Suprapubic skin (tissue), 4 donors: ENCODE measurements around the gene ERC2. TPM values are rescaled to one million over a fixed set of nuclear protein-coding genes. Genes with fewer than 3 reads are reported as not detected.

Experiments used
- DNase-seq, 2 donors: peaks; one replicate each; pipeline ENCODE4 v3.0.0-alpha.2; 2019; ENCODE audit warnings: low spot score in 2 of 2
- H3K27ac ChIP-seq: fragments of 200-600 bp; sonication (generic); one replicate; pipeline ENCODE4 v1.5.1; 2019
- H3K27me3 ChIP-seq: fragments of 200-600 bp; sonication (generic); one replicate; pipeline ENCODE4 v1.5.1; 2019
- H3K36me3 ChIP-seq: fragments of 200-600 bp; sonication (generic); one replicate; pipeline ENCODE4 v1.5.1; 2019
- H3K4me1 ChIP-seq: fragments of 200-600 bp; sonication (generic); one replicate; pipeline ENCODE4 v1.5.1; 2019
- H3K4me3 ChIP-seq: fragments of 200-600 bp; sonication (generic); one replicate; pipeline ENCODE4 v1.5.1; 2019; ENCODE audit warnings: mild to moderate bottlenecking
- H3K9me3 ChIP-seq: fragments of 200-600 bp; sonication (generic); one replicate; pipeline ENCODE4 v1.5.1; 2019
- EP300 ChIP-seq: sonication (generic); formaldehyde crosslinking; IDR thresholded peaks from one replicate; pipeline ENCODE4 v1.6.1; 2017; ENCODE audit warnings: antibody characterized with exemption
- POLR2A ChIP-seq, 2 donors: fragments of 450-650 bp; IDR thresholded peaks; one replicate each; pipeline ENCODE4 v1.6.1; 2017; ENCODE audit warnings: antibody characterized with exemption in 2 of 2, mild to moderate bottlenecking in 2 of 2, moderate library complexity in 2 of 2
- POLR2AphosphoS5 ChIP-seq, 3 donors: sonication (generic); formaldehyde crosslinking; IDR thresholded peaks; one replicate each; pipeline ENCODE4 v1.6.1; 2017; ENCODE audit warnings: antibody characterized with exemption in 3 of 3
- WGBS: methylation state at CpG from one replicate; pipeline ENCODE4 v1.1.5; 2018; 5-methylcytosine and 5-hydroxymethylcytosine counted together
- total RNA-seq, 4 donors: library from RNA; depleted of rRNA; stranded (reverse); fragments of >200 nt; gene quantifications; one replicate each; pipeline ENCODE4 v1.1.0, GENCODE V29; 2016
- TF ChIP-seq, protein P1 (sequence below), 2 donors: fragments of 200-600 bp in 1 of 2; fragments of 450-650 bp in 1 of 2; sonication (generic) in 1 of 2; IDR thresholded peaks; one replicate each; pipeline ENCODE4 v1.5.1; 2016 to 2019; ENCODE audit warnings: antibody characterized with exemption in 2 of 2, mild to moderate bottlenecking in 1 of 2, moderate library complexity in 1 of 2

ERC2 gene
- total RNA-seq, 4 donors from 2014 or later: 0.21 TPM; not detected in 3

DNA sequence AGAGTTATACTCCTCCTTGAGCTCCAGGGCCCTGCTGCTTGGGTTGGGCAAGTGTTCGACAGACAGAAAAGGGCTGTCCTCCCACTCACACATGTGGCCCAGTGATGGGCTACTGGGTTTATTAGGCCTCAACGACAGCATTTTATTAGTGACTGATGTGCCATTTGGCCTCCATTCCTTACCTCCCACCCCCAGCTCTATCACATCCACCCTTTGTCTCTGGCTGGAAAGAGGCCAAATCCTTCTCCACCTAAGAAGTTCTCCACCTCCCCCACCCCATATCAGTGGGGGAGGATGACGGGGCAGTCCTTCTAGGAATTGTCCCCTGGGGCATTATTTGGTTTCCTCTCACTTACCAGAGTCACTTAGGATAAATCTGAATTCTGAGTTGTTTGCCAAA lies 924.0 kb downstream of the ERC2 start:
- WGBS: 31% methylated on average over 3 of the region's 3 CpGs
- no peaks in the 10 kb centered on the region for H3K36me3 ChIP-seq
- H3K4me1 ChIP-seq: no peaks in the 10 kb centered on the region

DNA sequence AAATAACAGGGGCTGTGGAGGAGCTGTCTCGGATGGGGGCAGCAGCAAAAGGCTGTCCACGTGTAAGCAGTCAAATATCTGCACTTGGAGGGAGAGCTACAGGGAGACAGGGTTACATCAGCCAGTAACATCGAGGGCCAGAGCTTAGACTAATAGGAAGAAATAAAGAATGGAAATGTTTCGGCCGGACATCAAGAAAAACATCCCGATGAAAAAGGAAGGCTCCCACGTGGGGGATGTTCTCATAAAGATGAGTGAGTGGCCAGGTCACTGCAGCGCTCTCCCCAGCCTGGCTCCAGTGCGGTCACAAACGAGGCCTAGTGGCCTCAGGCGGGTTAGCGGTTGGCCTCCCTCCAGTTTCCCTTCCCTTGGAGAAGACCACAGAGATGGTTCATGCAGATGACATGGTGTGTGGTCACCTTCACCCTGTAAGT lies 925.1 kb downstream of the ERC2 start:
- no peaks in the 10 kb centered on the region for H3K36me3 ChIP-seq
- no peaks in the 10 kb centered on the region for H3K27me3 ChIP-seq
- 86% methylated on average over 12 of the region's 12 CpGs for WGBS
- H3K9me3 ChIP-seq: no peaks in the 10 kb centered on the region
- H3K4me1 ChIP-seq: no peaks in the 10 kb centered on the region
- no peak overlapping the region for H3K4me3 ChIP-seq
- no peak for DNase-seq
- H3K27ac ChIP-seq: no peak overlapping the region
- TF ChIP-seq, protein P1, sequence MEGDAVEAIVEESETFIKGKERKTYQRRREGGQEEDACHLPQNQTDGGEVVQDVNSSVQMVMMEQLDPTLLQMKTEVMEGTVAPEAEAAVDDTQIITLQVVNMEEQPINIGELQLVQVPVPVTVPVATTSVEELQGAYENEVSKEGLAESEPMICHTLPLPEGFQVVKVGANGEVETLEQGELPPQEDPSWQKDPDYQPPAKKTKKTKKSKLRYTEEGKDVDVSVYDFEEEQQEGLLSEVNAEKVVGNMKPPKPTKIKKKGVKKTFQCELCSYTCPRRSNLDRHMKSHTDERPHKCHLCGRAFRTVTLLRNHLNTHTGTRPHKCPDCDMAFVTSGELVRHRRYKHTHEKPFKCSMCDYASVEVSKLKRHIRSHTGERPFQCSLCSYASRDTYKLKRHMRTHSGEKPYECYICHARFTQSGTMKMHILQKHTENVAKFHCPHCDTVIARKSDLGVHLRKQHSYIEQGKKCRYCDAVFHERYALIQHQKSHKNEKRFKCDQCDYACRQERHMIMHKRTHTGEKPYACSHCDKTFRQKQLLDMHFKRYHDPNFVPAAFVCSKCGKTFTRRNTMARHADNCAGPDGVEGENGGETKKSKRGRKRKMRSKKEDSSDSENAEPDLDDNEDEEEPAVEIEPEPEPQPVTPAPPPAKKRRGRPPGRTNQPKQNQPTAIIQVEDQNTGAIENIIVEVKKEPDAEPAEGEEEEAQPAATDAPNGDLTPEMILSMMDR (IDR thresholded peaks at IDR 0.05): no peak

More for the DNA sequence above, 924.0 kb downstream of the ERC2 start:
- no peak overlapping the region for H3K27ac ChIP-seq
- no peak overlapping the region for H3K4me3 ChIP-seq
- no peak for DNase-seq
- no peaks in the 10 kb centered on the region for H3K27me3 ChIP-seq
- no peaks in the 10 kb centered on the region for H3K9me3 ChIP-seq
- TF ChIP-seq POLR2AphosphoS5 (IDR thresholded peaks at IDR 0.05) (no peak), EP300 (no peak), POLR2A (IDR thresholded peaks at IDR 0.05) (no peak)
- TF ChIP-seq, protein P1 (IDR thresholded peaks at IDR 0.05): no peak

DNA sequence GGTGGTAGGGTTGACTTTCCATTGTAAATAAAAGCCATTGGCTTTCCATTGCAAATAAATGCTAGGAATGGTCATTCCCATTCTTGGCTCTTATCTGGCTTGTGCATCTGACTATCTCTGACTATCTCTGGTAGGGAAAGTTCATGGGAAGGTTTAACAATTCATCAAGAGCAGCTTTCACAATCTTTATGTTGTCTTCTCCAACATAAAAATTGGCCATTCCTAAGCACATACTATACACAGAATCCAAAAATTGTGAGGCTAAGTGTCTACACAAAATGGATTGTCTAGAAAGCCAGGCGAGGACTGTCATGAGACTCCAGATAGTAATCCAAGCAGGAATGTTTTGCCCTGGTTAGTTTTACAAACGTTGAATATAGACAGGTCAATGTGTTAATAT lies 926.8 kb downstream of the ERC2 start:
- H3K4me3 ChIP-seq: no peak overlapping the region
- H3K36me3 ChIP-seq: no peaks in the 10 kb centered on the region
- H3K9me3 ChIP-seq: no peaks in the 10 kb centered on the region
- H3K27ac ChIP-seq: no peak overlapping the region
- no peak for DNase-seq
- H3K4me1 ChIP-seq: no peaks in the 10 kb centered on the region
- no peaks in the 10 kb centered on the region for H3K27me3 ChIP-seq
- TF ChIP-seq EP300 (no peak), POLR2AphosphoS5 (IDR thresholded peaks at IDR 0.05) (no peak), POLR2A (IDR thresholded peaks at IDR 0.05) (no peak)
- TF ChIP-seq, protein P1 (IDR thresholded peaks at IDR 0.05): no peak
- WGBS: 53% methylated on average over 2 of the region's 2 CpGs

DNA sequence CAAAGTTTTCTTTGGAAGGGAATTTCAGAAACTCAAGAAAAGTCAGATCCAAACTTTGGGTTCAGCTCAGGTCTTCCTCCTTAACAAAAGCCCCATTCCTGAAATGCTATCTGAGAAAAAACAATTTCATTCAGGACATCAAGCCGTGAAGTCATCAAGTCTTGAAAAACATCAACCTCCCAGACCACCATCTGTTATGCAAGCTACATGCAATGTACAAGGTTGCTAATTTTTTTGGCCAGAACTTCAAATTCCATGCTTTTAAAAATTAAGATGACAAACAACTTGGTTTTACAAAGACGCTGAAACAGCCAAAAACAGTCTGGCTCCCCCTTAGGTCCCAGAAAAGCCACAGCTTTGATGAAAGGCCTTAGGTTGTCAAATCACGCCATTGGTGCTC lies 927.3 kb downstream of the ERC2 start:
- Histone ChIP-seq H3K4me3 (no peak overlapping the region), H3K27ac (no peak overlapping the region), H3K36me3 (no peaks in the 10 kb centered on the region), H3K4me1 (no peaks in the 10 kb centered on the region), H3K27me3 (no peaks in the 10 kb centered on the region), H3K9me3 (no peaks in the 10 kb centered on the region)
- WGBS: 83% methylated on average over 3 of the region's 3 CpGs
- TF ChIP-seq POLR2A (IDR thresholded peaks at IDR 0.05) (no peak), POLR2AphosphoS5 (IDR thresholded peaks at IDR 0.05) (no peak), EP300 (no peak)
- TF ChIP-seq, protein P1 (IDR thresholded peaks at IDR 0.05): no peak
- no peak for DNase-seq

DNA sequence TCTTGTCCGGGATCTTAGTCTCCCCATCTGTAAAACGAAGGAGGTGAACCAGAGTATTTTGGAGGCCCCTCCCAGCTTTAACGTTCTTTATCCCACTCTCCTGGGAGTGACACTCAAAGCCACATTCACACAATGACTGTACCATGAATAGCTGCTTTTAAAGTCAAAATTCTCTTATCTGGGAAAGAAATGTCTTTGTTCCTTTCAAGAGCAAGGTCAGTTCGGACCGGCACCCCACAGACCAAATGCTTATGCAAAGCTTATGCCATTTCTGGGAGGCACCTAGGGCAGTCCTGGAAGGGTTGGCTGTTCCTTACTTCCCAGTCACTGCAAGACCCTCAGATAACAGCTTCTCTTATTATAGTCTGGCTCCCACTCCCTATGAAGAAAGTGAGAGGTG lies 927.7 kb downstream of the ERC2 start:
- no peak for DNase-seq
- Histone ChIP-seq H3K27ac (no peak overlapping the region), H3K9me3 (no peaks in the 10 kb centered on the region), H3K4me3 (no peak overlapping the region), H3K4me1 (no peaks in the 10 kb centered on the region), H3K27me3 (no peaks in the 10 kb centered on the region), H3K36me3 (no peaks in the 10 kb centered on the region)
- 82% methylated on average over 5 of the region's 5 CpGs for WGBS
- TF ChIP-seq EP300 (no peak), POLR2A (IDR thresholded peaks at IDR 0.05) (no peak), POLR2AphosphoS5 (IDR thresholded peaks at IDR 0.05) (no peak)
- TF ChIP-seq, protein P1 (IDR thresholded peaks at IDR 0.05): no peak
